GM18505 (cell line): ENCODE results near the gene AGMO.

Experiments used
- ATAC-seq: cut with Tn5 transposase; IDR thresholded peaks from one replicate; pipeline ENCODE4 v1.9.1; 2021; ENCODE audit not compliant: unreplicated experiment
- POLR2A ChIP-seq: IDR thresholded peaks from 4 replicates; pipeline ENCODE4 v1.6.1; 2011; ENCODE audit warnings: borderline replicate concordance; ENCODE audit not compliant: insufficient read depth, insufficient read length; ENCODE audit errors: extremely low read depth

The AGMO gene

GRCh38 chr7:15440482-15440881, 121.3 kb downstream of the AGMO start:
- ATAC-seq: no peak

GRCh38 chr7:15439853-15440252, 122.0 kb downstream of the AGMO start:
- no peak for ATAC-seq
- TF ChIP-seq POLR2A: no peak

More at GRCh38 chr7:15440482-15440881, 121.3 kb downstream of the AGMO start:
- TF ChIP-seq POLR2A: no peak

DNA sequence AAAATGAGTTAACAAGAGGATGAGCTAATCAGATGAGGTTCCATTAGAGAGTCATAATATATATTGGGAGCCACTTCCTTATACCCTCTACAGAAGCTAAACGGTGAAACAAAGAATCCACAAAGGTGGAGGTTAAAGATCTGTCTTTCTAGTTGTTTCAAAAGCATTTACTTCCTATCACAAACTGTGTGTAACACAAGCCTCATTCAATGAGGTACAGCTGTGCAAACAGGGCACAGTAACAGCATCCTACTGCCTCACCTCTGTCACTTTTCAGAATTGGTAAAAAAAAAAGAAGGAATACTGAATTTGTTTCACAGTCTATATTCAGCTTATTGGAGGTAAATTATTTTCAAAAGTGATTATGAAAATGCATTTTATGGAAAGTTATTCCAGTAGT, 128.7 kb downstream of the AGMO start:
- no peak for TF ChIP-seq POLR2A
- ATAC-seq: no peak

DNA sequence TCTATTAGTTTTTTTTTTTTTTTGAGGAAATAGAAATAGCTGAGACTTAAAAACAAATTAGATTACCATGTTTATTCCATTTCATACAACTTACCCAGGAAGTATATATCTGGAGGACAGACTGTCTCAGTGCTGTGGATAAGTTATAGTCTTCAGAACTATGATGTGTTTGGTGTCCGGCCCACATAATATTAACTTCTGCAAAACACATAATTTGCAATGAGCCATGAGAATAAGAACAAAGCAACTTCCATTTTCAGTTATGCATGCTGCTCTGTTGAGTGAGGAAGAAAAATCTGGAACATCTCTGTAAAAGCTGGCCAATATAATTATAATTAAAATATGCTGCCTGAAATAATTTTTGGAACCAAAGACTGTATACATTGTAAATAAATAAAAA, 130.9 kb downstream of the AGMO start:
- no peak for ATAC-seq
- no peak for TF ChIP-seq POLR2A

GRCh38 chr7:15430191-15430590, 131.6 kb downstream of the AGMO start:
- ATAC-seq: no peak
- TF ChIP-seq POLR2A: no peak

DNA sequence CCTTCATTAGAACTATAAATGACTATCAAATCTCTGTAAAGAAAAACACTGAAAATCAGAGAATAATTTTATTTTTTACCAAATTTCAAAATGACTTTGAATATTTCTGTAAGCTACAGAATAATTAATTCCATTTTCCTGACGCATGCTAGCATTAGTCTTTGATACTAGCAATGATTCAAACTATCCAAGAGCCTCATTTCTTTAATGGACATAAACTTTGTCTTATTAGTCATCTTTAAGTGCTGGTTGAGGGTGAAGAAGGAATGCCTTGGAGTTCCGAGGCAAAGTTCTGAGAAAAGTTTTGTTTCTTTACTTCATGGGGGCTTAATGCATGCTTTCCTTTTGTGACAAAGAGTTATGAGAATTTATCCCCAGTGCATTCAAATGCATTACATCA, 137.3 kb downstream of the AGMO start:
- ATAC-seq: no peak
- no peak for TF ChIP-seq POLR2A

DNA sequence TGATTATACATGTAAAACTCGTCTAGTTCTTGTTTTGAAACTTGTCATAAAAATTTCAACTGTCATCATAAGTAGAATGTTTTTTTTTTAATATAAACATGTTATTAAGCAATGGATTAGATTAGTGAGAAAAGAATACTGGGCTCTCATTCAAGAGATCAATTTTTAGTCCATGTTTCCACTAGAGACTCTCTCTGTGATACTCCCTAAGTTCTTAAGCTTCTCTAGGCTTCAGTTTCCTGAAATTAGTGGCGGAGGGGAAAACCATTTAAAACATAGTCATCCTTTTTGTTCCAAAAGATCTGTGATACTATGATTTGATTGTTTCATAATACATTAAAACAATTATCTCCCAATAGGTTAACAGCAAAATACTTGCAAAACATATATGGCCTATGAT, 142.2 kb downstream of the AGMO start:
- no peak for TF ChIP-seq POLR2A
- no peak for ATAC-seq

GRCh38 chr7:15418264-15418663, 143.6 kb downstream of the AGMO start:
- TF ChIP-seq POLR2A: no peak
- no peak for ATAC-seq

- ATAC-seq: no peak
- no peak for TF ChIP-seq POLR2A
Measured at GRCh38 chr7:15417341-15417988, 144.3 kb downstream of the AGMO start.

DNA sequence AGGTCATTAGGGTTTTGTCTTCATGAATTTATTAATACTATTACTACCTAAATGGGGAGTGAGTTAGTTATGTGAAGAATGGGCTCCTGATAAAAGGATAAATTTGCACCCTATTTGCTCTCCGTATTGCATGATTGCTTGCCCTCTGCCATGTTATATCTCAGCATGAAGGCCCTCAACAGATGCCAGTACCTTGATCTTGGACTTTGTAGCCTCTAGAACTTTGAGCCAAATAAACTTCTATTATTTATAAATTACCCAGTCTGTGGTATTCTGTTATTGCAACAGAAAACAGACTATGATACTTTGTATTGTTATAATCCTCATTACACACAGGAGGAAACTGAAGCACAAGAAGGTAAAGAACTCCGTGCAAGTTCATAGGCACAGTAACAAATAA, 150.8 kb downstream of the AGMO start:
- no peak for TF ChIP-seq POLR2A
- ATAC-seq: no peak

- no peak for ATAC-seq
- no peak for TF ChIP-seq POLR2A
Measured at GRCh38 chr7:15407910-15408309, 153.9 kb downstream of the AGMO start.

GRCh38 chr7:15403751-15404150, 158.1 kb downstream of the AGMO start:
- no peak for TF ChIP-seq POLR2A
- no peak for ATAC-seq

DNA sequence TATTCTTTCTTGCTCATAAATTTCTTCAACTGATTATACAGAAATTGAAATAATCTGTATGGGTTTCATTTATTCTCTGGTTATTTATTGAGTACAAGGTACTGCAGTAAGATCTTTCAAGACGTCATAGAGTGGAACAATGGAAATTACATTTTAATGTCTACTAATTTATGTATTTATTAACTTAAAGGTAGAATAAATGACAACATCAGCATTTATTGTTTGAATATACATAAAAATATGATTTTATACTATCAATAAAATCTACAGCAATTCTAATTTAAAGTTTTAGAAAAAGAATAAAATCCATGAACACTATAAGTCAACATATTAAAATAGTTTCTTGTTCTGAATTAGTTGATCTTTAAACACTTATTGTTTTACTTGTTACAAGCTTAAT, 158.5 kb downstream of the AGMO start:
- ATAC-seq: no peak
- TF ChIP-seq POLR2A: no peak

- no peak for ATAC-seq
- TF ChIP-seq POLR2A: no peak
Measured at GRCh38 chr7:15402436-15403136, 159.2 kb downstream of the AGMO start.
